Measurements from ENCODE around the gene NDUFB6.

- TF ChIP-seq CTCF (conservative IDR thresholded peaks at IDR 0.05 in 1 of 2, IDR thresholded peaks at IDR 0.05 in 1 of 2; ENCODE audit: low read depth in 1 of 2, low read length in 2 of 2): no peak
- no peak for TF ChIP-seq EZH2 (IDR thresholded peaks at IDR 0.05; ENCODE audit: low read length, missing control alignments)
Measured at GRCh38 chr9:32525709-32526030, 47.3 kb downstream of the NDUFB6 start.

All from fibroblast of lung (primary cell).